ENCODE results near the gene COL4A2. TPM values are rescaled to one million over a fixed set of nuclear protein-coding genes. Genes with fewer than 3 reads are reported as not detected.

Gene COL4A2
- total RNA-seq, 1 donor from 2014 or later, result not detected

- Mint-ChIP-seq H3K27me3 (no peaks in the 10 kb centered on the region), H3K4me1 (peaks cover 15% of the 10 kb centered on the region), H3K9me3 (no peaks in the 10 kb centered on the region), H3K4me3 (no peak overlapping the region), H3K36me3 (ENCODE audit: low read depth) (no peaks in the 10 kb centered on the region), H3K27ac (no peak overlapping the region)
- DNase-seq, result no peak
- CTCF ChIA-PET, result no interaction called here
- intact Hi-C loops (cut with micrococcal nuclease), result no loop called here
- ATAC-seq (ENCODE audit: low read depth), result no peak
- no peak for TF ChIP-seq CTCF (IDR thresholded peaks at IDR 0.05)
- POLR2A ChIA-PET, result no interaction called here
Observed at GRCh38 chr13:110554227-110554836, 247.2 kb downstream of the COL4A2 start.

- ATAC-seq (ENCODE audit: low read depth) (no peak), DNase-seq (no peak)
- no peaks in the 10 kb centered on the region for H3K27me3 Mint-ChIP-seq
- no peaks in the 10 kb centered on the region for H3K9me3 Mint-ChIP-seq
- no peaks in the 10 kb centered on the region for H3K36me3 Mint-ChIP-seq (ENCODE audit: low read depth)
- ChIA-PET CTCF (no interaction called here), POLR2A (no interaction called here)
- H3K27ac Mint-ChIP-seq, result no peak overlapping the region
- peaks cover 15% of the 10 kb centered on the region for H3K4me1 Mint-ChIP-seq
- intact Hi-C loops (cut with micrococcal nuclease), result no loop called here
- H3K4me3 Mint-ChIP-seq, result no peak overlapping the region
- no peak for TF ChIP-seq CTCF (IDR thresholded peaks at IDR 0.05)
Observed at GRCh38 chr13:110554946-110555345, 247.9 kb downstream of the COL4A2 start.

GRCh38 chr13:110555601-110556223, 248.6 kb downstream of the COL4A2 start:
- ChIA-PET CTCF (no interaction called here), POLR2A (no interaction called here)
- Mint-ChIP-seq H3K27me3 (no peaks in the 10 kb centered on the region), H3K27ac (peak overlapping the region; percentile 37), H3K36me3 (ENCODE audit: low read depth) (no peaks in the 10 kb centered on the region), H3K4me1 (peaks cover 20% of the 10 kb centered on the region), H3K4me3 (no peak overlapping the region), H3K9me3 (no peaks in the 10 kb centered on the region)
- peak; percentile 65 for ATAC-seq (ENCODE audit: low read depth)
- intact Hi-C loops (cut with micrococcal nuclease), result no loop called here
- DNase-seq, result no peak
- no peak for TF ChIP-seq CTCF (IDR thresholded peaks at IDR 0.05)

GRCh38 chr13:110556224-110556606, 249.1 kb downstream of the COL4A2 start:
- Mint-ChIP-seq H3K27ac (no peak overlapping the region), H3K4me1 (peaks cover 23% of the 10 kb centered on the region), H3K36me3 (ENCODE audit: low read depth) (no peaks in the 10 kb centered on the region), H3K27me3 (no peaks in the 10 kb centered on the region), H3K4me3 (no peak overlapping the region), H3K9me3 (no peaks in the 10 kb centered on the region)
- ATAC-seq (ENCODE audit: low read depth) (no peak), DNase-seq (no peak)
- CTCF ChIA-PET, result no interaction called here
- intact Hi-C loops (cut with micrococcal nuclease), result no loop called here
- no peak for TF ChIP-seq CTCF (IDR thresholded peaks at IDR 0.05)
- POLR2A ChIA-PET, result no interaction called here

GRCh38 chr13:110557082-110557481, 250.0 kb downstream of the COL4A2 start:
- H3K4me3 Mint-ChIP-seq, result no peak overlapping the region
- POLR2A ChIA-PET, result interaction anchor here (0.6 kb wide), 1 partner anchor 156 kb away, joined by 3 read pairs; no protein-coding TSS in a partner anchor
- no peaks in the 10 kb centered on the region for H3K9me3 Mint-ChIP-seq
- H3K36me3 Mint-ChIP-seq (ENCODE audit: low read depth), result peaks cover 4% of the 10 kb centered on the region
- H3K4me1 Mint-ChIP-seq, result peaks cover 27% of the 10 kb centered on the region
- intact Hi-C loops (cut with micrococcal nuclease), result no loop called here
- DNase-seq, result no peak
- no peak for TF ChIP-seq CTCF (IDR thresholded peaks at IDR 0.05)
- CTCF ChIA-PET, result no interaction called here
- H3K27me3 Mint-ChIP-seq, result no peaks in the 10 kb centered on the region
- no peak for ATAC-seq (ENCODE audit: low read depth)
- peak overlapping the region; percentile 15 for H3K27ac Mint-ChIP-seq
